ENCODE results near the gene ZNF335. TPM values are rescaled to one million over a fixed set of nuclear protein-coding genes. Genes with fewer than 3 reads are reported as not detected.
"Not testable (repeated sequence)": the region's sequence is repeated elsewhere in the genome, so short reads cannot be mapped to it uniquely, and the experiment has no call there.

Gene ZNF335
- total RNA-seq, 1 donor from 2014 or later, result 16.0 TPM

DNA sequence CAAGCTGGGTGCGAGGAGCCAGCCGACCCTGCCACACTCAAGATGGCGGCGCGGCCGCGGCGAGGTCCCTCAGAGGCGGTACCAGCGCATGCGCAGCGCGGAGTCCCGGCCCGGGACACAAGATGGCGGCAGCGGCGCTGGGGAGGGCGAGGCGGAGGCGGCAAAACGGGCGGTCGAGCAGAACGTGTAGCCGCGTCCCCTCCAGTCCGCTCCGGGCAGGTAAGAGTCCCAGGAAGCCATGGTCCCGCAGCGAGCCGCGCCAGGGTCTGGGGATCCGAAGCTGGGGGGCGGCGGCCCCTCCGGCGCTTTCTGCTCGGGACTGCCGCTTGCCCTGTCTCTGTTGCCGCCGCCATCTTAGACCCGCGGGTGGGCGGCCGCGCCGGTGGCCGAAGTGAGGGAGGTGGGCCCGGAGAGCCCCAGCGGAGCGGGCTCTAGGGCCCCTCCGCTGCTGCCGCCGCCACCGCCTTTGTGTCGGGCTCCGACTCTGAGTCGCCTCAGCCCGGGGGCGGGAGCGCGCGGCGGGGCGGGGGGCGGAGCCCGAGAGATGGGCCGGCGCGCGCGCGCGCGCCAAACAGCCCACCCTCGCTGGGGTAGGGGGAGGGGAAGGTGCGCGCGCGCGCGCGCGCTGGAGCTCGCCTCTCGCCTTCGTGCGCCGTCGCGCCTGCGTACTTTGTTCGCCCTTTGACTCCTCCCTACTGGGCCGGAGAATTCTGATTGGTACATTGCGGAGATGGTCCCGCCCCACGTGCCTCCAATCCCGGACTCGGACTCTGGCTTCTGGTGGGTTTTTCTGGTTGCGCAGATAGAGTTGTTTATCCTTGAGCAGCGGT, 37.2 kb downstream of the ZNF335 start, which contains the start of gene PCIF1:
TSS of gene PCIF1 (plus strand) at position 98 of the 830 bp plus-strand sequence. CDS start 4,317 bp downstream, outside the sequence.
- TF ChIP-seq, protein P1, sequence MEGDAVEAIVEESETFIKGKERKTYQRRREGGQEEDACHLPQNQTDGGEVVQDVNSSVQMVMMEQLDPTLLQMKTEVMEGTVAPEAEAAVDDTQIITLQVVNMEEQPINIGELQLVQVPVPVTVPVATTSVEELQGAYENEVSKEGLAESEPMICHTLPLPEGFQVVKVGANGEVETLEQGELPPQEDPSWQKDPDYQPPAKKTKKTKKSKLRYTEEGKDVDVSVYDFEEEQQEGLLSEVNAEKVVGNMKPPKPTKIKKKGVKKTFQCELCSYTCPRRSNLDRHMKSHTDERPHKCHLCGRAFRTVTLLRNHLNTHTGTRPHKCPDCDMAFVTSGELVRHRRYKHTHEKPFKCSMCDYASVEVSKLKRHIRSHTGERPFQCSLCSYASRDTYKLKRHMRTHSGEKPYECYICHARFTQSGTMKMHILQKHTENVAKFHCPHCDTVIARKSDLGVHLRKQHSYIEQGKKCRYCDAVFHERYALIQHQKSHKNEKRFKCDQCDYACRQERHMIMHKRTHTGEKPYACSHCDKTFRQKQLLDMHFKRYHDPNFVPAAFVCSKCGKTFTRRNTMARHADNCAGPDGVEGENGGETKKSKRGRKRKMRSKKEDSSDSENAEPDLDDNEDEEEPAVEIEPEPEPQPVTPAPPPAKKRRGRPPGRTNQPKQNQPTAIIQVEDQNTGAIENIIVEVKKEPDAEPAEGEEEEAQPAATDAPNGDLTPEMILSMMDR (conservative IDR thresholded peaks at IDR 0.05; ENCODE audit: low read depth, low read length), result no peak
- peak within 1 kb of the TSS; percentile 91 for H3K4me3 ChIP-seq (ENCODE audit: low read depth, low read length)
- DNase-seq (ENCODE audit: low read depth), result peak; percentile 78

DNA sequence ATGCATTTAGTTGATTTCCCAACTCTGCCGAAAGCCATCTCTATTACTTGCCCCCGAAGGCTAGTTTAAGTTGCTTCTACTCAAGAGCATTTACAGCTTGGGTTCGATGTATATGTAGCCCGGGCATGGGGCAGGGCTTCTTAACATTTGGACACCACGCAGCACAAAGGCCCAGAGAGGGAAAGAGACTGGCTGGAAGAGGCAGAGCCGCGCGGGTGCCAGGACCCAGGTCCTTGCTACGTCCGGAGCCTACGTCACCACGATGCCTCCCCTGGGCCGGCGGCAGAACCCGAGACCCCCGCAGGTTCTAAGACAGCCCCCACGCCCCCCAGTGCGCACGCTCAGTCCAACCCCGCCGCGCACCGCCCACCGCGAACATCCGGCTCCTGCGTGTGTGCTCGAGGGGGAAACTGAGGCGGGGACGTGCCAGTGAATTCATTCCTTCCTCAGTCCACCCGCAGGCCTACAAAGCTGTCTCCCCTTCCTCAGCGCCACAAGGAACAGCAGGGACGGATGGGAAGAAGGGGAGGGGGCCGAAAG, 37.9 kb downstream of the ZNF335 start:
- peak overlapping the region; percentile 91 for H3K4me3 ChIP-seq (ENCODE audit: low read depth, low read length)
- TF ChIP-seq, protein P1 (conservative IDR thresholded peaks at IDR 0.05; ENCODE audit: low read depth, low read length), result no peak
- no peak for DNase-seq (ENCODE audit: low read depth)

DNA sequence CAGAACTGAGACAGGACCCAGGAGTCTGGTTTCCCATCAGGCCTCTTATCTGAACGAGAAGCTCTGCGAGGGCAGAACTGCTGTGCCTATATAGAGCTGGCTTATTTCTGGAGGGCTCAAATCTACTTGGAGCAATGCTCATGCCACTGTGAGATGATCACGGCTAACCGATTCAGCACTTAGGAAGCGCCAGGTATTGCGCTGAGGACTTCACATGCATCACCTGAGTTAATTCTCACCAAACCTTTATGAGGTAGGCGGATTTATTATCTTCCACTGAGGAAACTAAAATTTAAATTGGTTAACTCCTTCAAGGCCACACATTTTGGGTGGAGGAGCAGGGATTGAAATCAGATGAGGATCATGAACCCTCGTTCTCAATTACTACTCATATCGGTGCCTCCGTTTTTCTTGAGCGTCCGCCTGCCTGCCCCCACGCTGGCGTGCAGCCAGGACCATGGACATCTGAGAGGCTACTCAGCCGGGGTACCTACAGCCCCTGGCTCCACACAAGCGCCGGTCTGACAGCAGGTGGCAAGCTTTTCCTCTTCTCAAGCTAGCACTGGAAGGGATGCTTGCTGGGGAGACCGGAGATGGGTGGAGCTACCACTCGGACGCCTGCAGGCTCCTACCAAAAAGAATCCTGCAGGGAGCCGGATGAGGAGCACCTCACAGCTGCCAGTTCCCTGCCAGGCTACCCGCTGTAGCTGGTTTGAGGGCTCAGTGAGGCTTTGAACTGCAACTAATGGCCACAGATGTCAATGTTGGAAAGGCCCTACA, 38.5 kb downstream of the ZNF335 start:
- DNase-seq (ENCODE audit: low read depth), result no peak
- TF ChIP-seq, protein P1 (conservative IDR thresholded peaks at IDR 0.05; ENCODE audit: low read depth, low read length), result peak; percentile 44
- H3K4me3 ChIP-seq (ENCODE audit: low read depth, low read length), result peak overlapping the region; percentile 91

DNA sequence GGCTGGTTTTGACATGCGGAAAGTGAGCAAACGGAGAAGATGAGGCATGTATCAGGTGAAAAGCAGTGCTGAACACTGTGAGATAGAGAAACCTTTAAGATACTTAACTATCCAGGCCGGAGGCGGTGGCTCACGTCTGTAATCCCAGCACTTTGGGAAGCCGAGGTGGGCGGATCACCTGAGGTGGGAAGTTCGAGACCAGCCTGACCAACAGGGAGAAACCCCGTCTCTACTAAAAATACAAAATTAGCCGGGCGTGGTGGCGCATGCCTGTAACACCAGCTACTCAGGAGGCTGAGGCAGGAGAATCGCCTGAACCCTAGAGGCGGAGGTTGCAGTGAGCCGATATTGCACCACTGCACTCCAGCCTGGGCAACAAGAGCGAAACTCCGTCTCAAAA, 40.3 kb downstream of the ZNF335 start:
- DNase-seq (ENCODE audit: low read depth), result not testable (repeated sequence)

DNA sequence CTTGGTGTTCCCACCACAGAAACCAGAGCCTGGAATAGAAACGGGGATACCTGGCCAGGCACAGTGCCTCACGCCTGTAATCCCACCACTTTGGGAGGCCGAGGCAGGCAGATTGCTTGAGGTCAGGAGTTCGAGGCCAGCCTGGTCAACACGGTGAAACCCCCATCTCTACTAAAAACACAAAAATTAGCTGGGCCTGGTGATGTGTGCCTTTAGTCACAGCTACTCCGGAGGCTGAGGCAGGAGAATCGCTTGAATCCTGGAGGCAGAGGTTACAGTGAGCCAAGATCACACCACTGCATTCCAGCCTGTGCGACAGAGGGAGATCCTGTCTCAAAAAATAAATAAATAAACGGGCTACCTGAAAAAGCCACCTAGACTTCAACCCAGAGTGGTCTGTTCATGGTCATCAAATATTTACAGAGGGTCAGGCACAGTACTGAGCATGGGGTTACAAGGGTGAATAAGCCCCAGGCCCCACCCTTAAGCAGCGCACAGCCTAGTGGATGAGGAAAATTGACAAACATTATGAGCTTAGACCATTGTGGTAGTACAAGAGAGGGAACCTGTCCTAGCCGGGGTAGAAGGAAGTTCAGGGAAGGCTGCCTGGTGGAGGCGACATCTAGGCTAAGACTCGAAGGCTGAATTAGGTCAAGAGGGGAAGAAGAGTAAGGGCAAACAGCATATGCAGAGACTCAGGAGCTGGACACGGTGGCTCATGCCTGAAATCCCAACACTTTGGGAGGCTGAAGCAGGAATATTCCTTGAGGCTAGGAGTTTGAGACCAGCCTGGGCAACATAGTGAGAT, 44.7 kb downstream of the ZNF335 start:
- H3K4me3 ChIP-seq (ENCODE audit: low read depth, low read length), result no peak overlapping the region
- TF ChIP-seq, protein P1 (conservative IDR thresholded peaks at IDR 0.05; ENCODE audit: low read depth, low read length), result no peak
- no peak for DNase-seq (ENCODE audit: low read depth)

More for the DNA sequence above, 40.3 kb downstream of the ZNF335 start:
- H3K4me3 ChIP-seq (ENCODE audit: low read depth, low read length), result not testable (repeated sequence)

DNA sequence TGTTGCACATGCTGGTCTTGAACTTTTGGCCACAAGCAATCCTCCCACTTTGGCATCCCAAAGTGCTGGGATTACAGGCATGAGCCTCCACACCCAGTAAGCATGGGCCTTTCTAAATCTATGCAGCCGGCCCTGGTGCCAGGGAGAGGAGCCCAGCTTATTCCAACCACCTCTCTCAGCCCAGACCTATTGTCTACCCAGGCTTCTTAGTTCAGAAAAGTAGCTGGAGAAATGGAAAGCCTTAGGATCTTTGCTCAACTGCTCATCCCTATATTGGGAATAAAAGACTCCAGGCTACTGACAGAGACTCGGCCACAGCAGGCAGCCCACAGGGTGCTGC, 45.3 kb downstream of the ZNF335 start:
- no peak overlapping the region for H3K4me3 ChIP-seq (ENCODE audit: low read depth, low read length)
- TF ChIP-seq, protein P1 (conservative IDR thresholded peaks at IDR 0.05; ENCODE audit: low read depth, low read length), result no peak
- DNase-seq (ENCODE audit: low read depth), result no peak
